Measurements from ENCODE around the gene PRKAR2B. TPM values are rescaled to one million over a fixed set of nuclear protein-coding genes. Genes with fewer than 3 reads are reported as not detected.

Gene PRKAR2B
- polyA plus RNA-seq, 3 donors: 2.5 to 5.6 (median 3.5) TPM

DNA sequence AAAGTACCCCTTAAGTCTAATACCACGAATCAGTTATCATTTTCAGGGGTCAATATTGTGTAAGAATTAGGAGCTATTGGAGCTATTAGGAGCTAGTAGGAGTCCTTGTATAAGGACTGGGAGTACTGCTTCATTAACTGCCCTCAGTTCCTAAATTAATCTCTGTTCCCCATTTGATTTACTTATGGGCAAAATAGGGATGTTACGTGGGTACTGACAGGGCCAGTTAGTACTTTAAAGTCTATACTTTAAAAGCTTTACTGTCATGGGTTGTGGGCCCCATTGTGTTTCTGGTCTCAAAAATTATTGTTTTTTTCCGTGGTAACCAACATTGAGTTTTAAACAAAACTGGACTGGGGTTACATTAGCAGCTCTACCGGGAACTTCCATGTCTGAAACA lies 60.3 kb downstream of the PRKAR2B start:
- Mint-ChIP-seq H3K36me3 (peaks cover 7% of the 10 kb centered on the region in 2 donors), H3K27ac (no peak overlapping the region), H3K4me3 (no peak overlapping the region), H3K9me3 (peaks cover 0 to 2% (median under 1%) of the 10 kb centered on the region in 7 donors), H3K4me1 (peaks cover 15% of the 10 kb centered on the region), H3K27me3 (ENCODE audit: low read depth in 3 of 3) (peaks cover 0 to 2% (median 1%) of the 10 kb centered on the region in 3 donors)
- Histone ChIP-seq H3K27ac (ENCODE audit: low read depth in 1 of 2, low read length in 2 of 2) (no peak overlapping the region), H2AFZ (ENCODE audit: insufficient read depth, low read depth, low read length, poor library complexity, severe bottlenecking) (no peak overlapping the region), H3K36me3 (replicated peaks in 1 of 2; ENCODE audit: control insufficient read depth in 1 of 2, insufficient read depth in 2 of 2, low read length in 2 of 2) (no peaks in the 10 kb centered on the region), H3K4me1 (ENCODE audit: control insufficient read depth in 1 of 2, insufficient read depth in 2 of 2, low read length in 2 of 2) (peaks cover 7% of the 10 kb centered on the region in 2 donors), H3K27me3 (ENCODE audit: control insufficient read depth in 2 of 2, insufficient read depth in 2 of 2, low read length in 2 of 2) (no peaks in the 10 kb centered on the region), H4K20me1 (ENCODE audit: insufficient read depth, low read length) (no peaks in the 10 kb centered on the region), H3K4me3 (replicated peaks in 1 of 3; ENCODE audit: low read depth in 2 of 3, low read length in 3 of 3) (no peak overlapping the region), H3K9me3 (replicated peaks in 1 of 2; ENCODE audit: control insufficient read depth in 1 of 2, insufficient read depth in 1 of 2, low read length in 2 of 2) (no peaks in the 10 kb centered on the region), H3K79me2 (ENCODE audit: insufficient read depth, low read length) (peaks cover 3% of the 10 kb centered on the region), H3K4me2 (replicated peaks; ENCODE audit: extremely low read depth, low read length, poor library complexity, severe bottlenecking) (no peak overlapping the region), H3K9ac (ENCODE audit: insufficient read depth, low read length, poor library complexity, severe bottlenecking) (no peak overlapping the region)
- WGBS (ENCODE audit: insufficient coverage): no CpG with 5 or more reads among the region's 4 CpGs
- intact Hi-C loops (cut with micrococcal nuclease): no loop called here
- peak; percentile 7 to 21 (median 11) for DNase-seq
- TF ChIP-seq, protein P1, sequence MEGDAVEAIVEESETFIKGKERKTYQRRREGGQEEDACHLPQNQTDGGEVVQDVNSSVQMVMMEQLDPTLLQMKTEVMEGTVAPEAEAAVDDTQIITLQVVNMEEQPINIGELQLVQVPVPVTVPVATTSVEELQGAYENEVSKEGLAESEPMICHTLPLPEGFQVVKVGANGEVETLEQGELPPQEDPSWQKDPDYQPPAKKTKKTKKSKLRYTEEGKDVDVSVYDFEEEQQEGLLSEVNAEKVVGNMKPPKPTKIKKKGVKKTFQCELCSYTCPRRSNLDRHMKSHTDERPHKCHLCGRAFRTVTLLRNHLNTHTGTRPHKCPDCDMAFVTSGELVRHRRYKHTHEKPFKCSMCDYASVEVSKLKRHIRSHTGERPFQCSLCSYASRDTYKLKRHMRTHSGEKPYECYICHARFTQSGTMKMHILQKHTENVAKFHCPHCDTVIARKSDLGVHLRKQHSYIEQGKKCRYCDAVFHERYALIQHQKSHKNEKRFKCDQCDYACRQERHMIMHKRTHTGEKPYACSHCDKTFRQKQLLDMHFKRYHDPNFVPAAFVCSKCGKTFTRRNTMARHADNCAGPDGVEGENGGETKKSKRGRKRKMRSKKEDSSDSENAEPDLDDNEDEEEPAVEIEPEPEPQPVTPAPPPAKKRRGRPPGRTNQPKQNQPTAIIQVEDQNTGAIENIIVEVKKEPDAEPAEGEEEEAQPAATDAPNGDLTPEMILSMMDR (IDR thresholded peaks at IDR 0.05): no peak

DNA sequence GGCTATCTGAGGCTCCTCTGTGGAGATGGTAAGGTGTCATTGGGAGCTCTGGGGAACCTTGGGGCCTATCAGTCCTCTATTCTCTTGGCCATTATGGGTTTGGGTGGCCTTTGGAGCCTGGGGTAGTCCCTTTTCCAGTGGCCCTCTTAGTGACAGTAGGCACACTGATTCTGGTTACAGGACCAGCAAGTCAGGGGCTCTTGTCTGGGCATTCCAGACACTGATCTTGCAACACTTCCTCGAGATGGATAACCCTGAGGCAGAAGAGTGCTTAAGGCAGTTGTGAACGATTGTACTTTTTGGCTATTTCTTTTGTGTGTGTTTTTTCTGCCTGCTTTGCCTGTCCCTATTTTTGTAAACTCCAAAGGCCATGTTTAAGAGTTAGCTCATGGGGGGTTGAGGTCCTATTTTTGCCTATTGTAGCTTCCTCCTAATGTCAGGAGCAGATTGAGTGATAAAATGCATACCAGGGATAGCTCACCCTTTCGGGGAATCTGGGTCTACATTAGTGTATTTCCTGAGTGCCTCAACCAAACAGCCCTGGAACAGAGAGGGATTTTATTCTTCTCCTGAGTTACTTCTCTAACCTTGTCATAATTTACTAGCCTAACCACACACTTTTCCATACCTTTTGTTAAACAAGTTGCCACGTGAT lies 61.2 kb downstream of the PRKAR2B start:
- H3K9me3 ChIP-seq (replicated peaks in 1 of 2; ENCODE audit: control insufficient read depth in 1 of 2, insufficient read depth in 1 of 2, low read length in 2 of 2): no peaks in the 10 kb centered on the region
- 100% methylated on average over 1 of the region's 4 CpGs for WGBS (ENCODE audit: insufficient coverage)
- intact Hi-C loops (cut with micrococcal nuclease): no loop called here
- H3K9ac ChIP-seq (ENCODE audit: insufficient read depth, low read length, poor library complexity, severe bottlenecking): no peak overlapping the region
- H3K4me3 ChIP-seq (replicated peaks in 1 of 3; ENCODE audit: low read depth in 2 of 3, low read length in 3 of 3): no peak overlapping the region
- H3K27ac ChIP-seq (ENCODE audit: low read depth in 1 of 2, low read length in 2 of 2): no peak overlapping the region
- peaks cover 7% of the 10 kb centered on the region in 2 donors for H3K4me1 ChIP-seq (ENCODE audit: control insufficient read depth in 1 of 2, insufficient read depth in 2 of 2, low read length in 2 of 2)
- DNase-seq: no peak
- H3K9me3 Mint-ChIP-seq: peaks cover 0 to 2% (median 0%) of the 10 kb centered on the region in 7 donors
- H3K36me3 ChIP-seq (replicated peaks in 1 of 2; ENCODE audit: control insufficient read depth in 1 of 2, insufficient read depth in 2 of 2, low read length in 2 of 2): no peaks in the 10 kb centered on the region
- H2AFZ ChIP-seq (ENCODE audit: insufficient read depth, low read depth, low read length, poor library complexity, severe bottlenecking): no peak overlapping the region
- TF ChIP-seq, protein P1 (IDR thresholded peaks at IDR 0.05): no peak
- H3K27me3 ChIP-seq (ENCODE audit: control insufficient read depth in 2 of 2, insufficient read depth in 2 of 2, low read length in 2 of 2): no peaks in the 10 kb centered on the region
- peaks cover 7% of the 10 kb centered on the region in 2 donors for H3K36me3 Mint-ChIP-seq
- H3K79me2 ChIP-seq (ENCODE audit: insufficient read depth, low read length): peaks cover 3% of the 10 kb centered on the region
- no peak overlapping the region for H3K4me3 Mint-ChIP-seq
- H3K27ac Mint-ChIP-seq: peak overlapping the region in 2 of 7 donors; percentile 13 to 41
- peaks cover 12% of the 10 kb centered on the region for H3K4me1 Mint-ChIP-seq
- H3K4me2 ChIP-seq (replicated peaks; ENCODE audit: extremely low read depth, low read length, poor library complexity, severe bottlenecking): no peak overlapping the region
- H3K27me3 Mint-ChIP-seq (ENCODE audit: low read depth in 3 of 3): peaks cover 0 to 2% (median 1%) of the 10 kb centered on the region in 3 donors
- no peaks in the 10 kb centered on the region for H4K20me1 ChIP-seq (ENCODE audit: insufficient read depth, low read length)

All from CD14-positive monocyte (primary cell).